ENCODE data around the gene BAX. TPM values are rescaled to one million over a fixed set of nuclear protein-coding genes. Genes with fewer than 3 reads are reported as not detected.

Gene BAX
- total and polyA plus RNA-seq, 12 donors = 18.1 to 79.0 (median 48.8) TPM

- peak in 4 of 7 donors; percentile 33 to 68 (median 52) for DNase-seq
- peak overlapping the region; percentile 1 to 91 (median 50) for H3K4me3 ChIP-seq
- H3K4me1 ChIP-seq (replicated peaks in 1 of 2) = peaks cover 18 to 27% of the 10 kb centered on the region in 2 donors
Observed at GRCh38 chr19:48992581-48993174, 38.0 kb downstream of the BAX start.

GRCh38 chr19:48993175-48994034 lies 38.7 kb downstream of the BAX start, which contains the start of the genes GYS1 and RUVBL2:
Gene GYS1 (minus strand): TSS chr19:48993309. CDS start chr19:48993112, 197 bp downstream.
Gene RUVBL2 (plus strand): TSS chr19:48993887. CDS start chr19:48993912, 25 bp downstream.
- Histone ChIP-seq H3K27ac (peak within 1 kb of the TSS; percentile 71 to 96 (median 88)), H3K9me3 (replicated peaks in 1 of 3) (no peaks in the 10 kb centered on the region), H3K4me3 (peak within 1 kb of the TSS; percentile 1 to 91 (median 50)), H3K4me1 (replicated peaks in 1 of 2) (peaks cover 18 to 27% of the 10 kb centered on the region in 2 donors), H3K27me3 (no peaks in the 10 kb centered on the region), H3K36me3 (replicated peaks in 1 of 2) (peaks cover 0 to 13% of the 10 kb centered on the region in 2 donors)
- intact Hi-C loops (cut with DNase I) = no loop called here
- WGBS, 4 donors = 0 to 2% (median 0%) methylated on average over 13 to 56 of the region's 56 CpGs
- DNase-seq = peak; percentile 99 to 100 (median 100)
- TF ChIP-seq POLR2A (IDR thresholded peaks at IDR 0.05) (peak; percentile 73 to 88), CTCF (IDR thresholded peaks at IDR 0.05) (peak; percentile 95 to 99 (median 98))

More at GRCh38 chr19:48992581-48993174, 38.0 kb downstream of the BAX start:
- TF ChIP-seq CTCF (IDR thresholded peaks at IDR 0.05) (no peak), POLR2A (IDR thresholded peaks at IDR 0.05) (no peak)
- WGBS, 4 donors = 0 to 2% (median 1%) methylated on average over 16 to 20 of the region's 20 CpGs
- H3K27ac ChIP-seq = peak overlapping the region; percentile 70 to 96 (median 88)
- no peaks in the 10 kb centered on the region for H3K27me3 ChIP-seq
- intact Hi-C loops (cut with DNase I) = no loop called here
- no peaks in the 10 kb centered on the region for H3K9me3 ChIP-seq (replicated peaks in 1 of 3)
- peaks cover 0 to 20% of the 10 kb centered on the region in 2 donors for H3K36me3 ChIP-seq (replicated peaks in 1 of 2)

- peaks cover 0 to 7% of the 10 kb centered on the region in 2 donors for H3K36me3 ChIP-seq (replicated peaks in 1 of 2)
- DNase-seq = no peak
- TF ChIP-seq CTCF (IDR thresholded peaks at IDR 0.05) (no peak), POLR2A (IDR thresholded peaks at IDR 0.05) (no peak)
Observed at GRCh38 chr19:48994035-48994386, 39.3 kb downstream of the BAX start.

GRCh38 chr19:48997972-48998371 lies 43.3 kb downstream of the BAX start:
- DNase-seq = peak in 3 of 7 donors; percentile 49 to 62 (median 57)
- Histone ChIP-seq H3K27ac (no peak overlapping the region), H3K4me1 (replicated peaks in 1 of 2) (peaks cover 0 to 12% of the 10 kb centered on the region in 2 donors), H3K27me3 (no peaks in the 10 kb centered on the region), H3K4me3 (no peak overlapping the region), H3K36me3 (replicated peaks in 1 of 2) (peaks cover 0 to 6% of the 10 kb centered on the region in 2 donors), H3K9me3 (replicated peaks in 1 of 3) (no peaks in the 10 kb centered on the region)
- TF ChIP-seq CTCF (IDR thresholded peaks at IDR 0.05) (peak in 4 of 6 experiments; percentile 19 to 42 (median 24)), POLR2A (IDR thresholded peaks at IDR 0.05) (no peak)
- whole genome bisulfite sequencing, 4 donors = 62 to 72% (median 70%) methylated on average over 3 to 5 of the region's 5 CpGs
- intact Hi-C loops (cut with DNase I) = no loop called here

More at GRCh38 chr19:48994035-48994386, 39.3 kb downstream of the BAX start:
- Histone ChIP-seq H3K4me1 (replicated peaks in 1 of 2) (peaks cover 18 to 27% of the 10 kb centered on the region in 2 donors), H3K4me3 (peak overlapping the region in 2 of 4 donors; percentile 32 to 91), H3K27ac (peak overlapping the region in 4 of 5 donors; percentile 47 to 96 (median 83)), H3K9me3 (replicated peaks in 1 of 3) (no peaks in the 10 kb centered on the region), H3K27me3 (no peaks in the 10 kb centered on the region)
- intact Hi-C loops (cut with DNase I) = no loop called here
- WGBS, 4 donors = 0 to 4% (median 1%) methylated on average over 9 to 13 of the region's 13 CpGs

All from adrenal gland (tissue), 12 donors.